K562 (cell line): Measurements from ENCODE around the gene ETV2. TPM values are rescaled to one million over a fixed set of nuclear protein-coding genes. Genes with fewer than 3 reads are reported as not detected.

Experiments
- AFF1 ChIP-seq, 2 experiments: fragments of 450-650 bp; IDR thresholded peaks; 2 replicates each; pipeline ENCODE4 v1.6.1; 2018; ENCODE audit warnings: mild to moderate bottlenecking in 2 of 2, low read depth in 1 of 2; ENCODE audit not compliant: partially characterized antibody in 2 of 2
- AFF4 ChIP-seq: sonication (generic); formaldehyde crosslinking; IDR thresholded peaks from 2 replicates; pipeline ENCODE4 v1.8.0; 2023; ENCODE audit warnings: mild to moderate bottlenecking, missing genetic modification reagents
- CHD1 ChIP-seq: fragments of 200-600 bp; sonication (generic); IDR thresholded peaks from one replicate; pipeline ENCODE4 v1.6.1; 2012; ENCODE audit warnings: mild to moderate bottlenecking, moderate library complexity, low read length, inconsistent platforms
- CREB3 ChIP-seq: fragments of 450-650 bp; conservative IDR thresholded peaks from 2 replicates; pipeline ENCODE4 v1.6.1; 2016; ENCODE audit warnings: missing genetic modification characterization, low read depth, mild to moderate bottlenecking, missing compliant biosample characterization, moderate library complexity
- HDAC1 ChIP-seq, 2 experiments: fragments of 450-650 bp; IDR thresholded peaks; 2 replicates each; pipeline ENCODE4 v1.6.1; 2016 to 2017; ENCODE audit warnings: inconsistent platforms in 1 of 2, mild to moderate bottlenecking in 1 of 2, moderate library complexity in 1 of 2
- ID3 ChIP-seq, 2 experiments: fragments of 250-450 bp in 1 of 2; fragments of 450-650 bp in 1 of 2; sonication (Bioruptor Pico) in 1 of 2; IDR thresholded peaks; 2 replicates each; pipeline versions ENCODE4 v1.6.1 to v1.8.0; 2016 to 2021; ENCODE audit warnings: mild to moderate bottlenecking in 2 of 2, moderate library complexity in 2 of 2, missing compliant biosample characterization in 1 of 2, missing genetic modification characterization in 1 of 2
- KHSRP ChIP-seq: fragments of 450-650 bp; IDR thresholded peaks from 2 replicates; pipeline ENCODE4 v1.6.1; 2017
- MIER1 ChIP-seq: fragments of 450-650 bp; IDR thresholded peaks from 2 replicates; pipeline ENCODE4 v1.6.1; 2016; ENCODE audit warnings: antibody characterized with exemption, mild to moderate bottlenecking, low read depth
- MYBL2 ChIP-seq, 2 experiments: fragments of 450-650 bp in 1 of 2; sonication (generic) in 1 of 2; formaldehyde crosslinking in 1 of 2; IDR thresholded peaks; 2 replicates each; pipeline versions ENCODE4 v1.6.1 to v1.8.1; 2017 to 2022; ENCODE audit warnings: borderline replicate concordance in 1 of 2, inconsistent platforms in 1 of 2, low read depth in 1 of 2, mild to moderate bottlenecking in 1 of 2, missing genetic modification reagents in 1 of 2, moderate library complexity in 1 of 2
- NBN ChIP-seq: fragments of 450-650 bp; IDR thresholded peaks from 2 replicates; pipeline ENCODE4 v1.6.1; 2016; ENCODE audit warnings: low read depth, mild to moderate bottlenecking
- NCOA4 ChIP-seq: fragments of 450-650 bp; IDR thresholded peaks from 2 replicates; pipeline ENCODE4 v1.6.1; 2018; ENCODE audit warnings: mild to moderate bottlenecking; ENCODE audit not compliant: partially characterized antibody
- RB1 ChIP-seq: fragments of 450-650 bp; IDR thresholded peaks from 2 replicates; pipeline ENCODE4 v1.6.1; 2017; ENCODE audit warnings: low read depth, mild to moderate bottlenecking
- SMAD2 ChIP-seq: fragments of 150-350 bp; IDR thresholded peaks from 2 replicates; pipeline ENCODE4 v1.6.1; 2014; ENCODE audit warnings: low read depth, mild to moderate bottlenecking, low read length
- TCFL5 ChIP-seq: fragments of 250-450 bp; sonication (Bioruptor Pico); conservative IDR thresholded peaks from 2 replicates; pipeline ENCODE4 v1.6.1; 2021; ENCODE audit warnings: mild to moderate bottlenecking, moderate library complexity, matching md5 sums
- ZFP36 ChIP-seq: fragments of 150-350 bp; IDR thresholded peaks from 2 replicates; pipeline ENCODE4 v1.6.1; 2018; ENCODE audit warnings: low read length, low read depth; ENCODE audit not compliant: partially characterized antibody
- polyA plus RNA-seq, 8 experiments: library from polyadenylated mRNA; depleted of rRNA in 4 of 8; stranded (reverse) in 5 of 8; unstranded in 3 of 8; fragments of >200 nt; fragmentation: Nextera tagmentation in 2 of 8; fragmentation: Illumina TruSeq in 1 of 8; extraction: Ambion mirVana in 2 of 8; extraction: Trizol in 1 of 8; gene quantifications; 2 replicates each; pipeline versions ENCODE4 v1.2.1 to v1.2.3, GENCODE V29; 2011 to 2014; ENCODE audit warnings: inconsistent platforms in 1 of 8, missing spikeins in 1 of 8
- total RNA-seq, 7 experiments: library from RNA; depleted of rRNA in 6 of 7; stranded (reverse); fragments of >200 nt in 6 of 7; fragmentation: Illumina TruSeq in 2 of 7; extraction: Trizol in 2 of 7; gene quantifications; 2 replicates each; pipeline versions ENCODE4 v1.2.1 to v1.2.3, GENCODE V29; 2011 to 2021; ENCODE audit warnings: low replicate concordance in 1 of 7

ETV2 gene
- total and polyA plus RNA-seq, 9 of the 15 experiments (the other 6 are each of a cell fraction or from before 2014, with no cell fraction given): 0.11 to 3.7 (median 0.55) TPM

GRCh38 chr19:35644206-35644986 is 2.9 kb downstream of the ETV2 start (continued):
- TF ChIP-seq ID3 (CRISPR knock-in tag; IDR thresholded peaks at IDR 0.05): no peak
- TF ChIP-seq ID3 (tag; IDR thresholded peaks at IDR 0.05): 0 out of 2 replicates have a peak, but pooled peaks have one; percentile 35
- no peak for TF ChIP-seq CHD1
- peak in 1 of 2 experiments; percentile 54; a peak in 1 of 4 replicates for TF ChIP-seq HDAC1 (IDR thresholded peaks at IDR 0.05)
- no peak for TF ChIP-seq TCFL5 (CRISPR knock-in tag)
- TF ChIP-seq KHSRP: no peak
- TF ChIP-seq NBN: no peak; the same call in 1 of the 2 replicates
- no peak for TF ChIP-seq MYBL2 (IDR thresholded peaks at IDR 0.05; ENCODE audit: low read depth)
- TF ChIP-seq MYBL2 (CRISPR knock-in tag; IDR thresholded peaks at IDR 0.05; ENCODE audit: borderline replicate concordance): no peak
- no peak for TF ChIP-seq CREB3 (tag)
- TF ChIP-seq AFF1 (IDR thresholded peaks at IDR 0.05; ENCODE audit: low read depth in 1 of 2, partially characterized antibody in 2 of 2): no peak
- TF ChIP-seq RB1: peak; percentile 28; the same call in 1 of the 2 replicates
- TF ChIP-seq ZFP36: no peak
- TF ChIP-seq NCOA4: no peak
- TF ChIP-seq SMAD2: no peak
- TF ChIP-seq AFF4 (CRISPR knock-in tag): no peak
- no peak for TF ChIP-seq MIER1
